ENCODE data around the gene OR2T34. TPM values are rescaled to one million over a fixed set of nuclear protein-coding genes. Genes with fewer than 3 reads are reported as not detected.

Gene OR2T34, protein sequence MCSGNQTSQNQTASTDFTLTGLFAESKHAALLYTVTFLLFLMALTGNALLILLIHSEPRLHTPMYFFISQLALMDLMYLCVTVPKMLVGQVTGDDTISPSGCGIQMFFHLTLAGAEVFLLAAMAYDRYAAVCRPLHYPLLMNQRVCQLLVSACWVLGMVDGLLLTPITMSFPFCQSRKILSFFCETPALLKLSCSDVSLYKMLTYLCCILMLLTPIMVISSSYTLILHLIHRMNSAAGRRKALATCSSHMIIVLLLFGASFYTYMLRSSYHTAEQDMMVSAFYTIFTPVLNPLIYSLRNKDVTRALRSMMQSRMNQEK
- total RNA-seq: not detected in 2 replicates

DNA sequence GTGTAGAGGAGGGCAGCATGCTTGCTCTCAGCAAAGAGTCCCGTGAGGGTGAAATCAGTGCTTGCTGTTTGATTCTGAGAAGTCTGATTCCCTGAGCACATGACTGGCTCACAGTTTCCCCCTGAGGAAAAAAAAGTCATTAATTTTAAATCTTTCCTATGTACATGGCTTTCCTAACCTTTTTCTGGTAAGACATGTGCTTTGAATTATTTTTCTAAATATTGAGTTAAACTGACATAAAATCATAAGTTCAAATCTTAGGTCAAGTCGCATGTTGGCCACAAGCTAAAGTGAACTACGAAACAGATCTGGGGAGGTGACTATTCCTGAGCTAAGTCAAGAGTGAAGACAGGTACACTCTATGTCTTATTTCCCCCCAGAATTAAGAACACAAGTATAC is at the start of gene OR2T34:
Gene OR2T34, minus strand, starts transcription at position 101 of the 400 bp plus-strand sequence. Its CDS starts 0 bp downstream, at position 101.

DNA sequence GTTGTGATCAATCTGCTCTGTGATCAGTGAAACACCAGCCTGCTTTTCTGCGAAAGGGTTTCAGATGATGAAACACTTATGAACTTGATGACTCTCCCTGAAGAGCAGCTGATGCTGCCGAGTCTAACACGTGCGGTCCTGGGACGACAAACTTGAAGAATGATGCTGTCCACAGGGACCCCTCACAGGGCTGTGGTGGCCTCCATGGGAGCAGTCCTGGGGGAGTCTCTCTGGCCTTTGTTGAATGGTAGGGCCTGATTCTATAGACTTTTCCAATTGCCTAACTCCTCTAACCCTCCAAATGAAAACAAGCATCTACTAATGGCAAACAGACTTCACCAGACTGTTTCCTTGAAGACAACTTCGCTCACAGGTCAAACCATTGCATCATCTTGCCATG is 23.0 kb upstream of the OR2T34 start, which contains the start of gene OR2T10:
Gene OR2T10, minus strand, starts transcription at position 112 of the 400 bp plus-strand sequence. CDS start 3,932 bp downstream, outside the sequence.

DNA sequence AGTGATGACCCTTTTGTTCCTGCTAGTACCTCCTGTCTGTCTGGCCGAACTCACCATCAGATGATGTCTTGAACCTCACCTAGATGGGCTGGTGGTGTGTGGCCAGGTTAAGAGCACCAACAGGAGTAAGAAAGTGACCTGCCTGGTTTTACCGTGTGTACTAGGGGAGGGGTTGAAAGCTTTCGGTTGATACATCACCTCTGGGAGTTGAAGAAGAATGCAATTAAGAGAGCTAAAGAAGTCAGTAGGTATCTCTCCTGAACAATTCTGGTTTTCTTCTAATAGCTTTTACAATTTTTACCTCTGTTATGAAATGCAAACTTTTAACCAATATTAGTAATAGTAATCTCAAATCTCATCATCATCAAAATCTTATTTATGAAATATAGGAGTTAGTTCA is 11.9 kb downstream of the OR2T34 start, which contains the start of gene OR2T29:
Gene OR2T29, minus strand, starts transcription at position 101 of the 400 bp plus-strand sequence. CDS start 3,281 bp downstream, outside the sequence.

Other genes starting within 250 kb of the OR2T34 start
- gene OR14C36, start 226.0 kb downstream of the OR2T34 start, total RNA-seq: not detected in 2 replicates
- gene OR2T4, start 213.1 kb downstream of the OR2T34 start, total RNA-seq: not detected in 2 replicates
- gene OR2T6, start 199.0 kb downstream of the OR2T34 start, total RNA-seq: not detected in 2 replicates
- gene OR2T1, start 171.7 kb downstream of the OR2T34 start, total RNA-seq: not detected in 2 replicates
- not detected in 2 replicates for gene OR2T2, start 129.1 kb downstream of the OR2T34 start, total RNA-seq
- gene OR2T3, start 101.4 kb downstream of the OR2T34 start, total RNA-seq: not detected in 2 replicates
- not detected in 2 replicates for gene OR2T5, start 86.2 kb downstream of the OR2T34 start, total RNA-seq
- not detected in 2 replicates for gene OR2G6, start 66.7 kb downstream of the OR2T34 start, total RNA-seq
- gene OR2T29, start 12.0 kb downstream of the OR2T34 start, total RNA-seq: not detected in 2 replicates
- gene OR2T10, start 22.9 kb upstream of the OR2T34 start, total RNA-seq: not detected in 2 replicates
- gene OR2T11, start 60.3 kb upstream of the OR2T34 start, total RNA-seq: not detected in 2 replicates
- not detected in 2 replicates for gene OR2T35, start 70.5 kb upstream of the OR2T34 start, total RNA-seq
- gene OR2T27, start 80.8 kb upstream of the OR2T34 start, total RNA-seq: not detected in 2 replicates
- not detected in 2 replicates for gene OR14I1, start 128.0 kb upstream of the OR2T34 start, total RNA-seq
- gene LYPD8, start 181.0 kb upstream of the OR2T34 start, total RNA-seq: not detected in 2 replicates

Data from myometrial cell (primary cell).